ENCODE data around the gene ABCC6.

Gene ABCC6

DNA sequence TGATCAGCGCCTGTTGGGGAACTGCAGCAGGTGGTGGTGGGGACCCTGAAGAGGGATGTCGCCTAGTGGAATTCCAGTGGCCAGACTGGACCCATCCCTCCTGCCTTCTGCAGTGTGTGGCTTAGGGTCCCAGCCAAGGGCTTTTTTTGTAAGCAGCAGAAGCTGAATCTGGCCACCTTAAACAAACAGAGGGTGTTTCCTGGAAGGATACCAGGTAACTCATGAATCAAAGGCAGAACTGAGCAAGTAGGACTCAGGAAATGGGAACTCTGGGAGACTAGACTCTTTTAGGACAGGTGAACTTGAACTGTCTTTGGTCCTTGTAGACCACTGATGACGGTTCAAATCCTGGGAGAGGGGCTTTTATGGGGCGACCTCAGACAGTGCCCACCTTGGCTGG, 124.0 kb downstream of the ABCC6 start:
- Histone ChIP-seq H3K79me2 (ENCODE audit: insufficient read depth, low read length) (no peaks in the 10 kb centered on the region), H2AFZ (ENCODE audit: low read depth, low read length, severe bottlenecking) (no peak overlapping the region), H3K9me3 (ENCODE audit: insufficient read depth, low read length) (no peaks in the 10 kb centered on the region), H3K27ac (ENCODE audit: low read depth, low read length) (no peak overlapping the region), H3K9ac (ENCODE audit: low read length) (no peak overlapping the region), H3F3A (ENCODE audit: insufficient read depth) (peaks cover 15% of the 10 kb centered on the region), H3K4me3 (ENCODE audit: insufficient read depth, low read length, poor library complexity, severe bottlenecking) (no peak overlapping the region), H3K36me3 (ENCODE audit: low read length) (peaks cover 8% of the 10 kb centered on the region; the same call in 1 of the 2 replicates), H3K27me3 (ENCODE audit: low read length) (no peaks in the 10 kb centered on the region), H3K4me2 (ENCODE audit: low read depth, low read length, poor library complexity, severe bottlenecking) (no peak overlapping the region), H4K20me1 (ENCODE audit: low read depth, low read length) (no peaks in the 10 kb centered on the region), H3K9me2 (replicated peaks; ENCODE audit: insufficient read depth, low read length) (no peaks in the 10 kb centered on the region)
- no peak for TF ChIP-seq EZH2phosphoT487 (conservative IDR thresholded peaks at IDR 0.05; ENCODE audit: low read length)
- TF ChIP-seq, protein P1, sequence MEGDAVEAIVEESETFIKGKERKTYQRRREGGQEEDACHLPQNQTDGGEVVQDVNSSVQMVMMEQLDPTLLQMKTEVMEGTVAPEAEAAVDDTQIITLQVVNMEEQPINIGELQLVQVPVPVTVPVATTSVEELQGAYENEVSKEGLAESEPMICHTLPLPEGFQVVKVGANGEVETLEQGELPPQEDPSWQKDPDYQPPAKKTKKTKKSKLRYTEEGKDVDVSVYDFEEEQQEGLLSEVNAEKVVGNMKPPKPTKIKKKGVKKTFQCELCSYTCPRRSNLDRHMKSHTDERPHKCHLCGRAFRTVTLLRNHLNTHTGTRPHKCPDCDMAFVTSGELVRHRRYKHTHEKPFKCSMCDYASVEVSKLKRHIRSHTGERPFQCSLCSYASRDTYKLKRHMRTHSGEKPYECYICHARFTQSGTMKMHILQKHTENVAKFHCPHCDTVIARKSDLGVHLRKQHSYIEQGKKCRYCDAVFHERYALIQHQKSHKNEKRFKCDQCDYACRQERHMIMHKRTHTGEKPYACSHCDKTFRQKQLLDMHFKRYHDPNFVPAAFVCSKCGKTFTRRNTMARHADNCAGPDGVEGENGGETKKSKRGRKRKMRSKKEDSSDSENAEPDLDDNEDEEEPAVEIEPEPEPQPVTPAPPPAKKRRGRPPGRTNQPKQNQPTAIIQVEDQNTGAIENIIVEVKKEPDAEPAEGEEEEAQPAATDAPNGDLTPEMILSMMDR (IDR thresholded peaks at IDR 0.05; ENCODE audit: insufficient read depth, low read length, poor library complexity, severe bottlenecking): no peak
